ENCODE data around the gene ZRANB1. TPM values are rescaled to one million over a fixed set of nuclear protein-coding genes. Genes with fewer than 3 reads are reported as not detected.

ZRANB1 gene
- polyA plus RNA-seq, 1 of the 3 experiments (the other 2 are of a cell fraction) = 6.2 TPM

- no peak for DNase-seq
- ChIA-PET CTCF (interaction anchor here (1.5 to 7.9 kb wide), 5 partner anchors 9 to 44 kb away, joined by 5 to 70 read pairs (median 17); no protein-coding TSS in a partner anchor), POLR2A (interaction anchor here (1.1 to 1.8 kb wide), 2 partner anchors 9 to 11 kb away, joined by 3 to 6 read pairs; no protein-coding TSS in a partner anchor)
- no peaks in the 10 kb centered on the region for H3K9me2 ChIP-seq
- whole genome bisulfite sequencing (ENCODE audit: low lambda C conversion rate) = 90% methylated on average over 8 of the region's 8 CpGs
- H3F3A ChIP-seq (replicated peaks; ENCODE audit: insufficient read depth) = peaks cover 20% of the 10 kb centered on the region
- H3K4me2 ChIP-seq = no peak overlapping the region
- H3K27me3 ChIP-seq (ENCODE audit: insufficient read depth) = no peaks in the 10 kb centered on the region
- peak overlapping the region; percentile 87 to 88; a peak in 3 of 4 replicates for H3K27ac ChIP-seq (ENCODE audit: low read depth in 2 of 2, low read length in 1 of 2)
- H2AFZ ChIP-seq (ENCODE audit: low read depth) = no peak overlapping the region
- peaks cover 89% of the 10 kb centered on the region for H3K79me2 ChIP-seq (ENCODE audit: insufficient read depth)
- H3K9ac ChIP-seq = no peak overlapping the region
- H3K9me3 ChIP-seq = no peaks in the 10 kb centered on the region
- no peak overlapping the region for H3K4me3 ChIP-seq (ENCODE audit: low read depth in 2 of 2, low read length in 1 of 2)
- peaks cover 52 to 75% of the 10 kb centered on the region in 2 experiments for H3K4me1 ChIP-seq (ENCODE audit: control insufficient read depth in 1 of 2, insufficient read depth in 2 of 2, low read depth in 1 of 2, low read length in 1 of 2)
- TF ChIP-seq TCF12 (IDR thresholded peaks at IDR 0.05) (no peak), REST (IDR thresholded peaks at IDR 0.05; ENCODE audit: low read depth, low read length) (peak; percentile 64; the same call in 1 of the 2 replicates)
- peaks cover 55% of the 10 kb centered on the region for H4K20me1 ChIP-seq (ENCODE audit: insufficient read depth)
- peaks cover 0 to 16% of the 10 kb centered on the region in 2 experiments for H3K36me3 ChIP-seq (replicated peaks in 1 of 2; ENCODE audit: control insufficient read depth in 1 of 2, insufficient read depth in 2 of 2, low read length in 1 of 2)
Observed at GRCh38 chr10:125037145-125037877, 95.4 kb downstream of the ZRANB1 start.

Small RNA genes lying within 50 kb of the gene (small RNA-seq; reads per million reads assigned to genes)
- gene MIR4296 = 0 reads per million in 7 experiments

Other genes with a start within 250 kb of the ZRANB1 start
- 5.2 and 5.6 TPM in 2 replicates for gene FAM53B, start 197.7 kb upstream of the ZRANB1 start, polyA plus RNA-seq (2012; rRNA removed)
- 13.5 and 14.0 TPM in 2 replicates for gene EEF1AKMT2, start 150.2 kb upstream of the ZRANB1 start, polyA plus RNA-seq (2012; rRNA removed)
- gene ABRAXAS2, start 140.3 kb upstream of the ZRANB1 start, polyA plus RNA-seq (2012; rRNA removed) = 5.2 and 6.5 TPM in 2 replicates
- 51.5 and 69.7 TPM in 2 replicates for gene CTBP2, start 218.4 kb downstream of the ZRANB1 start, polyA plus RNA-seq (2012; rRNA removed)

Data from SK-N-SH (cell line).